GM04504 (cell line): Measurements from ENCODE around the gene PPP2R3B.
"Not testable (repeated sequence)": the region's sequence is repeated elsewhere in the genome, so short reads cannot be mapped to it uniquely, and the experiment has no call there.

Experiments used
- DNase-seq: peaks from one replicate; pipeline ENCODE4 v3.0.0-alpha.2; 2012; ENCODE audit warnings: low read depth

The PPP2R3B gene

DNA sequence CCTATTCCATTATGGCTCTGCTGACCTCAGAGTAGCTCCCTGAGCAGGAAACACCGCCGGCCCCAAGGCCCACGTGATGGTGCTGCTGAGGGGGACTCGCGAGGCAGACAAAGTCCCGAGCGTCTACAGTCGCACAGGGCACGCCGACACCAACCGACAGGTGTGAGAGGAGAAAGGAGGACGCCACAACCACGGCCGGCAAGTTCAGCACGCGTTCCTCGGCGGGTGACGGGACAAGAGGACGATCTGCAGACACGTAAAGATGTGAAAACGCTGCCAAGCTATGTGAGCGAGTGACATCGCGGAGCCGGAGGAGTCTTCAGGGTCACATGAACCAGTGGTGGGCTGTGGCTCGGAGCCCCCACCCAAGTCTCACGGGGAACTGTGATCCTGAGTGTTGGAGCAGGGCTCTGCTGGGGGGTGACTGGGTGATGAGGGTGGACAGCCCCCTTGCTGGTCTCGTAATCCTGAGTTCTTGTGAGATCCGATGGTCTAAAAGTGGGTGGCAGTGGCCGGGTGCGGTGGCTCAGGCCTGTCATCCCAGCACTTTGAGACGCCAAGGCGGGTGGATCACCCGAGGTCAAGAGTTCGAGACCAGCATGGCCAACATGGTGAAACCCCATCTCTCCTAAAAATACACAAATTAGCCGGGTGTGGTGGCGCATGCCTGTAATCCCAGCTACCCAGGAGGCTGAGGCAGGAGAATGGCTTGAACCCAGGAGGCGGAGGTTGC is 34.0 kb downstream of the PPP2R3B start:
- DNase-seq: no peak

DNA sequence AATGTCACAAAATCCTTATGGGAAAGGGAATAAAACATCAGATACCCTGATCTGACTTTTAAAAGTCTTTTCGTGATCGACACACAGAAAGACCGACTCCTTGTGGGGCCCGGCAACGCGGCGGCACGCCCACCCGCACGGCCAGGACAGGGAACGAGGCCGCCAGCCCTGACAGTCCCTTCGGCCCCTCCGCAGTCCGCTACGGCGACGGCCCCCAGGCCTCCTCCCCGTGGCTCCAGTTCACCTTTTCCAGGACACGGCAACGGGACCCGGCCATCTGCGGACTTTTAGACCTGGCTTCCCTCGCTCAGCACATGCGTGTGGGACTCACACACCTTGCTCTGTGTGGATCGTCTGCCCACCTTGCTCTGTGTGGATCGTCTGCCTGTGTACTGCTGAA is 34.5 kb downstream of the PPP2R3B start:
- no peak for DNase-seq

GRCh38 chrX:351736-352135 is 35.0 kb downstream of the PPP2R3B start:
- DNase-seq: no peak

GRCh38 chrX:351324-351641 is 35.4 kb downstream of the PPP2R3B start:
- DNase-seq: not testable (repeated sequence)

DNA sequence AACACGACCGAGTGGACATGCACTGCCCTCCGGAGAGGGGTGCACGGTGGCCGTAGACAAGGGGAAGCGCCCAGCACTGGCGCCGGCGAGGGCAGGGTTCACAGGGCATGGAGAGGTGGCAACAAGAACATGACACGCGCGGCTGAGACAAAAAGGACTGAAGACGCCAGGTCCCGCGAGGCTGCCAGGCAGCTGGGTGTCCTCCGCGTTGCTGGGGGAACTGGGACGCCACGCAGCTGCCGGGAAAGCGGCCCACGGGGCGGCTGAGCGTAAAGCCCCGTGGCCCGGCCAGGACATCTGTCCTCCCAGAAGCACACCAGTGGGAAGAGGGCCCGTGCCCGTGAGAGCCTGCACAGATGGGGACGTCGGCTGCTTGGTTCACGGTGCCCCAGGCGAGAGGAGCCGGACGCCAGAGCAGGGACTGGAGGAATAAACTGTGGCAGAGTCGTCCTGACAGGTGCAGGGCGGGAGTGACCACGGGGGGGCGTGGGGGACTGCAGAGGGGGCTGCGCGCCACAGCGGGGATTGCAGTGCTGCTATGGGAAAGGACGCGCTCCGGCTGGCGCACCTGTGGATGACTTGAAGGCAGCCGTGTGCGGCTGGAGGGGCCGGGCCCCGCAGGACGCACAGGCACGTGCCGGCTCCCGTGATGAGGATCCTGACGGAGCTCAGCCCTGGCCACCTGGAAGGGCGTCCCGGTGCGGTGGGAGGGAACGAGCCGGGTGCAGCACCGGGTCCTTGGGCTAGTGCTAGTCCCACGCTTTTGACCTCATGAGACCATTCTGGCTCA is 36.0 kb downstream of the PPP2R3B start:
- DNase-seq: no peak

- DNase-seq: no peak
Observed at GRCh38 chrX:350148-350533, 36.6 kb downstream of the PPP2R3B start.

GRCh38 chrX:349702-350101 is 37.0 kb downstream of the PPP2R3B start:
- DNase-seq: no peak

DNA sequence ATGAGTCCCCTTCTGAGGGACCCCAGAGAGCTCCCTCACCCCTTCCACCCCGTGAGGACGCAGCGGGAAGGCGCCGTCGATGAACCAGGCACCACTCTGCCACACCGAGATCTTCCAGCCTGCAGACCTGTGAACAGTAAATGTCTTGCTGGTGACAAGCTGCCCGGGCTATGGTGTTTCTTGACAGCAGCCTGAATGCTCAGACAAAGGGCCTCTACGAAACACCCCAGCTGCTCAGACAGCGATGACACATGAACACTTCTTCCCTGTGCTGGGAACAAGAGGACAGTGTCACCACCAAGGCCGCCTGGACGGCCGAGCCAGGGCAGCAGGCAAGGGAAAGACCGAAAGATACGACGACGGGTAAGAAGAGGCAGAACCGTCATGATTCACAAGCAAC is 37.5 kb downstream of the PPP2R3B start:
- no peak for DNase-seq

DNA sequence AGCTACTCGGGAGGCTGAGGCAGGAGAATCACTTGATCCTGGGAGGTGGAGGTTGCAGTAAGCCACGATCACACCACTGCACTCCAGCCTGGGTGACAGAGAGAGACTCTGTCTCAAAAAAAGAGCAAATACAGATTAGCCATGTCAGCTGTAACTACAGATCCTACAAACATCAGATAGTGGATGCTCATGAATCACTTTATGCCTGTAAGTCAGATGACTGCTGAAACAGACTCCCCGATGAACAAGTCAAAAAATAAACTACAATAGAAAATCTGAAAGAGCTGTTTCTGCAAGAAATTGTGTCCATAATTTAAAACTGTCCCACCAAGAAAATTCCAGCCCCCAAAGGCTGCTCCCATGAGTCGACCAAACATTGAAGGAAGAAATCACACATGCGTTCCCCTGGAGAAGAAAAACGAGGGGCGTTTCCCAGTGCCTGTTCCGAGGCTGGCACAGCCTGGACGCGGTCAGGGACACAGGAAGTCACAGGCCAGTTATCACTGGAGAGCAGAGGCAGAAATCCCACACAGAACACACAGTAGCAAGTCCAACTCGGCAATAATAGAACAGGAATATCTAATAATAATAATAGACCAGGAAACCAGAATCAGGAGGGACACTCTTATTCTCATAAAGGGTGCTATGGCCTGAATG is 38.1 kb downstream of the PPP2R3B start:
- no peak for DNase-seq

- no peak for DNase-seq
Observed at GRCh38 chrX:347351-348117, 39.2 kb downstream of the PPP2R3B start.

DNA sequence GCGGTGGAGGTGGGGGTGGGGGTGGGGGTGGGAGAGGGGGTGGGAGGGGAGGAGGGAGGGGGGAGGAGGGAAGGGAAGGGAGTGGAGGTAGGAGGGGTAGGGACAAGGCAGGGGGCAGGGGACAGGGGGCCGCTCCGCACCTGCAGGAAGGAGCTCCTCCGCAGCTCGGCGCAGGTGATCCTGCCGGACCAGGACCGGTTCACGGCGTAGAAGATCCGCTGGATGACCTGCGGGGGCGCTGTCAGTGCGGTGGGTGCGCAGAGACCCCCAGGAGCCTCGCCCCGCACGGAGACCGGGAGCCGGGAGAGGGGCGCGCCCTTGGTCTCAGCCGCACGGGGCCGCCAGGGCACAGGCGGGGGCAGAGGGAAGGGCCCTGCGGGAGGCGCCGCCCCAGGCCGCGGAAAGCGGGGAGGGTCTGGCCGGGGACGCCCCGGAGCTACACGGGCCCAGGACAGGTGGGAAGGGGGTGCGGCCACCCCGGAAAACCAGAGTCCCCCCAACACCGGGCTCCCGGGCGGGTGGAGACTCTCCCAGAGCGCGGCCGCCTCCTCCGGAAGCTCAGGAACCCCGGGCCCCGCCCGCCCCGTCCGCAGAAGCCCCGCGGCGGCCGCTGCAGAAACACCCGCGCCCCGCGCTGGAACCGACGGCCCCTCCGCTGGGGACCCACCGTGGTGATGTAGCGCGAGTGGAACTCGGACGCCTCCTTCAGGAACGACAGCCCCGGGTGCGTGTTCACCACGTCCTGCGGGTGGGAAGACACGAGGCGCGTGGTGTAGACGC is 40.5 kb downstream of the PPP2R3B start:
- no peak for DNase-seq

- DNase-seq: no peak
Observed at GRCh38 chrX:345020-345925, 41.4 kb downstream of the PPP2R3B start.

DNA sequence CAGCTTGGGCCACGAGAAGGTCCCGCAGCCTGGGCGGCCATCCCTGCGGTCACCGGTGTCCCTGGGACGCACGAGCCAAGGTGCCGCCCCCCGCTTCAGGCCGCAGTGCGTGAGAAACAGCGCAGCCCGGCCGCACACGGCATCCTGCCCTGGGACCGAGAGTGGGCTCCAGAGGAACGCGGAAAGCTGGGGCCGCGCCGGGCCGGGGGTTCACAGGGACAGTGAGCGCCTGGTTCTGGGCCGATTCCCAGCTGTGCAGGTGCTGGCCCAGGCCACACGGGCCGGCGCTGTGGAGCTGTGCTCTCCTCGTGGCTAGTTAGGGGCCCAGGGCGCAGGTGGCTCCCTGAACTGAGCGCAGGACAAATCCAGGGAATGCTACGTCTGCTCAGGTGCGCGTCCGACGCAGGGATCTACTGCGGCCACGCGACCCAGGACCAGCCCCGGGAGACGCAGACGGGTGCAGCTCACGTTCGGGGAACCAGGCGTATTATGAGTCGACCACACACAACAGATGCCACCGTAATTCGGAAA is 42.3 kb downstream of the PPP2R3B start:
- DNase-seq: no peak

DNA sequence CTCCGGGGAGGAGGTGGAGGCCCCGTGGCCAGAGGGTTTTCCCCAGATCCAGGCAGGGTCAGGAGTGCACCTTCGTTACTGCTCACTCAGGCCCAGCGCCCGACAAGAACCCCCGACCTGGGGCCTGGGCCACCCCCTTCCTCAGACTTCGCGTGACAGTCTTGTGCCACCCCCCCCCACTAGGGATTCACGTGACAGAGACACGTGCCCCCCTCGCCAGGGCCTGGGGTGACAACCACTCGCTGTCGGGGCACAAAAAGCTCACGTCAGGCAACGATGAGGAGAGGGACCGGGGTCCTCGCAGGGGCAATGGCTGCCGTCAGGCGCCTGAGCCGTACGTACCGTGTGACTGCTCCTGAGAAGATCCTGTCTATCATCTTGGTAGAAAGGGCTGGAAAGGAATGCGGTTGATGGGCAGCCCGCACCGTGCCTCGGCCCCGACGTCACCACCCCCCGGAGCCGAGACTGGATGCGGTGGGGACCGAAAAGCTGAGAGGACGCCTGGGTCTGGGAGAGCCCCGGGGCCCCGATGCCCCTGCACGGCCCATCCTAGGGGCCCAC is 45.1 kb downstream of the PPP2R3B start:
- no peak for DNase-seq

- no peak for DNase-seq
Observed at GRCh38 chrX:340641-341423, 45.9 kb downstream of the PPP2R3B start.

DNA sequence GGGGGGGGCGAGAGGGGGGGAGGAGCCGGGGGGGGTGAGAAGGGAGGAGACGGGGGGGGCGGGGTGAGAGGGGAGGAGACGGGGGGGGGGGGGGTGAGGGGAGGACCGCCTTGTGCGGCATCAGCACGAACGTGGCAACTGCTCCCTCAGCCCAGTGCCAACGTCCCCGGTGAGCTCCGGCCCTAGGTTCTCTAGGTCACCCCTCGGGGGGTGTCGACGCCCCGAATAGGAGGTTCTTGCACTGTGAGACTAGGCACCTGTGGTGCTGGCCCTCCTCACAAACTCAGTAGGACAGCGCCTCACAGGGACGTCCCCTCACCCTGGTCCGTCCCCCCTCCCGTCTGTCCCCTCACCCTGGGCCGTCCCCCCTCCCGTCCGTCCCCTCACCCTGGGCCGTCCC is 46.6 kb downstream of the PPP2R3B start:
- DNase-seq: no peak

DNA sequence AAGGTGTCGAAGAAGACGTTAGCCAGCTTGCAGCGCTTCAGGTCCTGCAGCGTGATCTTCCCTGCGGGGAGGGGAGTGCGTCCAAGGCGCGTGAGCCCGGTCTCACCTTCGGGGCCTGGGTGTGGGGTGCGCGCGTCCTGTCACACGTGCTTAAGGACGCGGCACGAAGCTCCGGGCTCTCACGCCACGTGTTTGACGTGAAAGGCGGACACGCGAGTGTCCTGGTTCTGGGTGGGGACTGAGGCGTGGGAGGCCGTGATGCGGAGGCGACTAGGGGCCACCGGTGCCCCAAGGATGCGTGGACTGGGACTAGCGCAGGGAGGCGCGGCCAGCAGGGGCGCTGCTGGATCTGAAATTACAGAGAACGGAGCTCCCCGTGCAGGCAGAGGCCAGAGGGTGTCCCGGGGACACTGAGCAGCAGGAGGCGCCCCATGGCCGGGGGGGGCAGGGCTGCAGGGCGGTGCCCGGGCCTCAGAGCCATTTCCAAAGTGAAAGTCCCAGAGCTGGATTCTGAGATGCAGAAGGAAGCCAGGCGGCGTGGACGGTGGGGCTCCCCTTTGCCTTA is 47.8 kb downstream of the PPP2R3B start:
- DNase-seq: no peak

DNA sequence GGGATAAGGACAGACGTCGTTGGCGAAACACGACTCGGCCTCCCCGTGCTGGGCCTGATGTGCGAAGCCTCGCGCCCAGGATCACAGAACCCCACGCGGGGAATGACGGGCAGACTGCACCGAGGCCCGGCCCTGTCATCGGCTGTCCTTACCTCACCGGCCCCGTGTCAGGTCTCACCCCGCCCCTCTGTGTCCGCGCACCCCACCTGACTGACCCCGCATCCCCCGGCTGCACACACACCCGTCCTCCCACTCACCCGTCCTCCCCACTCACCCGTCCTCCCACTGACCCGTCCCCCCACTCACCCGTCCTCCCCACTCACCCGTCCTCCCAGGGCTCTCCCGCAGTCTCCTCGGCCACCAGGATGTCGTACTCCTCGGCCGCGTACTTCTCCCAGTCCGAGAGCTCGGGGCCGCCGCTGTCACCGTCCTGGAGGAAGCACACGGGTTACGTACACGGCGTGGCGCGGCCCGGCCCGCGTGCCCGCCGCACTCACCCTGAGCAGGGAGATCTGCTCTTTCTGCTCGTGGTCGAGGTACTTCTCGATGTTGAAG is 48.3 kb downstream of the PPP2R3B start:
- DNase-seq: no peak
